A549 (cell line): ENCODE results near the gene RAD51B. TPM values are rescaled to one million over a fixed set of nuclear protein-coding genes. Genes with fewer than 3 reads are reported as not detected.

Experiments
- ATAC-seq, 2 experiments: fragments of 200-7000 bp in 1 of 2; fragments of >200 bp in 1 of 2; cut with Nextera tagmentation in 1 of 2; cut with Tn5 transposase in 1 of 2; 3 replicates each; pipeline versions ENCODE4 v1.8.0 to v1.9.1; 2018 to 2020; ENCODE audit warnings: mild to moderate bottlenecking in 1 of 2, moderate library complexity in 1 of 2
- CTCF ChIA-PET: fragments of 300-600 bp; sonication (Branson Sonifier 250); formaldehyde crosslinking; extraction: SDS; loops from one replicate; lab custom pipeline; 2021; ENCODE audit warnings: antibody characterized with exemption, inconsistent platforms; lab: Yijun Ruan, JAX
- POLR2A ChIA-PET: fragments of 350-600 bp; formaldehyde crosslinking; extraction: SDS; loops from one replicate; lab custom pipeline; 2021; ENCODE audit warnings: antibody characterized with exemption, inconsistent platforms; lab: Yijun Ruan, JAX
- DNase-seq, 2 experiments: peaks; one replicate each; pipeline versions ENCODE4 v3.0.0 to v3.0.0-alpha.2; 2011 to 2016; ENCODE audit warnings: low read depth in 1 of 2, low spot score in 1 of 2
- FAIRE-seq: peaks from 2 replicates; lab custom pipeline; 2011; peaks lifted over from hg19 to GRCh38; lab: Jason Lieb, UNC
- H3K27ac ChIP-seq, 2 experiments: fragments of >200 bp; sonication (Bioruptor Twin); formaldehyde crosslinking; 3 replicates each; pipeline ENCODE4 v1.5.1; 2016 to 2017
- H3K4me1 ChIP-seq: fragments of >200 bp; sonication (Bioruptor Twin); formaldehyde crosslinking; 3 replicates; pipeline ENCODE4 v1.6.1; 2016
- H3K4me2 ChIP-seq: fragments of >200 bp; sonication (Bioruptor Twin); formaldehyde crosslinking; 3 replicates; pipeline ENCODE4 v1.6.1; 2016
- H3K4me3 ChIP-seq: fragments of >200 bp; sonication (Bioruptor Twin); formaldehyde crosslinking; 3 replicates; pipeline ENCODE4 v1.5.1; 2016
- H3K9me3 ChIP-seq: fragments of >200 bp; sonication (Bioruptor Twin); formaldehyde crosslinking; 3 replicates; pipeline ENCODE4 v1.6.1; 2016
- ATOH8 ChIP-seq: fragments of 250-450 bp; sonication (Bioruptor Pico); IDR thresholded peaks from 2 replicates; pipeline ENCODE4 v1.5.0; 2020; ENCODE audit warnings: low read depth, mild to moderate bottlenecking, moderate library complexity
- BHLHE40 ChIP-seq: IDR thresholded peaks from 2 replicates; pipeline ENCODE4 v1.6.1; 2012; ENCODE audit warnings: low read depth, low read length, inconsistent platforms
- CBX2 ChIP-seq: fragments of 200-600 bp; sonication (generic); IDR thresholded peaks from 2 replicates; pipeline ENCODE4 v1.6.1; 2016; ENCODE audit warnings: low read depth, mild to moderate bottlenecking, borderline replicate concordance
- CBX8 ChIP-seq: fragments of 200-600 bp; sonication (generic); IDR thresholded peaks from 2 replicates; pipeline ENCODE4 v1.6.1; 2016
- EHF ChIP-seq: fragments of 250-450 bp; sonication (Bioruptor Pico); IDR thresholded peaks from 2 replicates; pipeline ENCODE4 v1.5.0; 2020; ENCODE audit warnings: mild to moderate bottlenecking
- ELK1 ChIP-seq: fragments of 150-350 bp; IDR thresholded peaks from 2 replicates; pipeline ENCODE4 v1.6.1; 2014; ENCODE audit warnings: low read depth, mild to moderate bottlenecking, low read length
- EP300 ChIP-seq, 2 experiments: fragments of >200 bp; sonication (Bioruptor Twin); formaldehyde crosslinking; IDR thresholded peaks; 2 replicates in 1 of 2; 3 replicates in 1 of 2; pipeline ENCODE4 v1.6.1; 2016 to 2017
- HES2 ChIP-seq: fragments of >200 bp; sonication (Bioruptor Twin); formaldehyde crosslinking; IDR thresholded peaks from 2 replicates; pipeline ENCODE4 v1.6.1; 2016
- HEYL ChIP-seq: fragments of 250-450 bp; sonication (Bioruptor Pico); IDR thresholded peaks from 2 replicates; pipeline ENCODE4 v1.8.0; 2021; ENCODE audit warnings: mild to moderate bottlenecking, moderate library complexity
- HOXB5 ChIP-seq: fragments of 250-450 bp; sonication (Bioruptor Pico); IDR thresholded peaks from 2 replicates; pipeline ENCODE4 v1.5.0; 2020; ENCODE audit warnings: mild to moderate bottlenecking, moderate library complexity
- KDM5A ChIP-seq: fragments of 200-600 bp; sonication (generic); IDR thresholded peaks from 2 replicates; pipeline ENCODE4 v1.6.1; 2016; ENCODE audit warnings: antibody characterized with exemption, mild to moderate bottlenecking
- MYC ChIP-seq: IDR thresholded peaks from 2 replicates; pipeline ENCODE4 v1.6.1; 2012; ENCODE audit warnings: mild to moderate bottlenecking, inconsistent platforms, low read length, improper control_type of control experiment, borderline replicate concordance
- NFE2L2 ChIP-seq: fragments of 150-350 bp; conservative IDR thresholded peaks from 2 replicates; pipeline ENCODE4 v1.6.1; 2014; ENCODE audit warnings: low read length
- PBX3 ChIP-seq: IDR thresholded peaks from 2 replicates; pipeline ENCODE4 v1.6.1; 2012
- POLR2A ChIP-seq: IDR thresholded peaks from 2 replicates; pipeline ENCODE4 v1.6.1; 2012; ENCODE audit warnings: mild to moderate bottlenecking, low read length
- RAD21 ChIP-seq, 2 experiments: fragments of >200 bp in 1 of 2; sonication (Bioruptor Twin) in 1 of 2; formaldehyde crosslinking in 1 of 2; IDR thresholded peaks in 1 of 2; conservative IDR thresholded peaks in 1 of 2; 2 replicates in 1 of 2; 3 replicates in 1 of 2; pipeline ENCODE4 v1.6.1; 2012 to 2018; ENCODE audit warnings: inconsistent platforms in 1 of 2
- RFX5 ChIP-seq: fragments of 450-650 bp; IDR thresholded peaks from 2 replicates; pipeline ENCODE4 v1.7.1; 2014; ENCODE audit warnings: antibody characterized with exemption, mild to moderate bottlenecking, moderate library complexity
- RNF2 ChIP-seq: fragments of 200-600 bp; sonication (generic); IDR thresholded peaks from 2 replicates; pipeline ENCODE4 v1.6.1; 2016; ENCODE audit warnings: low read depth, mild to moderate bottlenecking, antibody characterized with exemption, moderate library complexity, borderline replicate concordance
- SREBF2 ChIP-seq: fragments of 450-650 bp; IDR thresholded peaks from 2 replicates; pipeline ENCODE4 v1.6.1; 2014; ENCODE audit warnings: mild to moderate bottlenecking, moderate library complexity
- TP53 ChIP-seq: fragments of 250-450 bp; sonication (Bioruptor Pico); IDR thresholded peaks from 2 replicates; pipeline ENCODE4 v1.5.0; 2021; ENCODE audit warnings: mild to moderate bottlenecking, moderate library complexity
- USF2 ChIP-seq: fragments of 450-650 bp; IDR thresholded peaks from 2 replicates; pipeline ENCODE4 v1.6.1; 2014; ENCODE audit warnings: antibody characterized with exemption
- ZNF302 ChIP-seq: fragments of 250-450 bp; sonication (Bioruptor Pico); IDR thresholded peaks from 2 replicates; pipeline ENCODE4 v1.9.0; 2021; ENCODE audit warnings: inconsistent platforms, mild to moderate bottlenecking, moderate library complexity
- WGBS: methylation state at CpG from one replicate; pipeline ENCODE4 v1.1.6; 2017; ENCODE audit errors: missing lambda C conversion rate; 5-methylcytosine and 5-hydroxymethylcytosine counted together
- polyA plus RNA-seq, 4 experiments: library from polyadenylated mRNA; depleted of rRNA in 3 of 4; stranded (reverse); fragments of >200 nt; fragmentation: RNase III in 1 of 4; extraction: RNeasy Plus Mini Kit Qiagen cat#74134 plus additional on column Dnase treatment in 1 of 4; gene quantifications; 2 replicates in 3 of 4; 3 replicates in 1 of 4; pipeline ENCODE4 v1.2.3, GENCODE V29; 2011 to 2017

The RAD51B gene
- polyA plus RNA-seq, 2 of the 4 experiments (the other 2 are of a cell fraction), result 7.2 to 10.8 TPM

GRCh38 chr14:68573126-68573525 lies 753.5 kb downstream of the RAD51B start:
- no peaks in the 10 kb centered on the region for H3K9me3 ChIP-seq
- H3K4me2 ChIP-seq, result no peak overlapping the region
- no peak overlapping the region for H3K4me3 ChIP-seq
- CTCF ChIA-PET, result interaction anchor here (0.6 to 1.2 kb wide), 3 partner anchors 172 to 589 kb away, joined by 3 read pairs; no protein-coding TSS in a partner anchor
- FAIRE-seq (no peak), DNase-seq (no peak), ATAC-seq (no peak)
- H3K4me1 ChIP-seq, result peaks cover 35% of the 10 kb centered on the region
- H3K27ac ChIP-seq, result peak overlapping the region; percentile 33 to 89; a peak in 5 of 6 replicates
- WGBS, result 88% methylated on average over 6 of the region's 6 CpGs
- POLR2A ChIA-PET, result no interaction called here
- TF ChIP-seq TP53 (no peak), HEYL (CRISPR knock-in tag) (no peak), POLR2A (no peak), KDM5A (no peak), RNF2 (no peak), HOXB5 (CRISPR knock-in tag) (no peak), PBX3 (no peak), SREBF2 (no peak), MYC (no peak), BHLHE40 (no peak), ELK1 (no peak), ZNF302 (CRISPR knock-in tag) (no peak), NFE2L2 (no peak), HES2 (no peak), EP300 (IDR thresholded peaks at IDR 0.05) (no peak), USF2 (no peak), RAD21 (conservative IDR thresholded peaks at IDR 0.05 in 1 of 2, IDR thresholded peaks at IDR 0.05 in 1 of 2) (no peak), CBX8 (no peak), ATOH8 (CRISPR knock-in tag) (no peak)

GRCh38 chr14:68573722-68574121 lies 754.1 kb downstream of the RAD51B start:
- ChIA-PET CTCF (interaction anchor here (0.6 to 1.2 kb wide), 3 partner anchors 32 to 326 kb away, joined by 3 read pairs; no protein-coding TSS in a partner anchor), POLR2A (no interaction called here)
- H3K4me3 ChIP-seq, result no peak overlapping the region
- no peak overlapping the region for H3K4me2 ChIP-seq
- peaks cover 41% of the 10 kb centered on the region for H3K4me1 ChIP-seq
- TF ChIP-seq RFX5 (no peak), EHF (no peak), CBX2 (no peak)
- FAIRE-seq (no peak), ATAC-seq (no peak), DNase-seq (no peak)
- H3K9me3 ChIP-seq, result no peaks in the 10 kb centered on the region
- peak overlapping the region in 1 of 2 experiments; percentile 89; a peak in 3 of 6 replicates for H3K27ac ChIP-seq
- 100% methylated on average over 2 of the region's 2 CpGs for WGBS
